SH-SY5Y (cell line): ENCODE measurements around the gene FGB.

ENCODE experiments used
- GATA2 ChIP-seq: IDR thresholded peaks from 2 replicates; pipeline ENCODE4 v1.6.1; 2011; ENCODE audit warnings: mild to moderate bottlenecking, low read depth, low read length
- GATA3 ChIP-seq: IDR thresholded peaks from 2 replicates; pipeline ENCODE4 v1.6.1; 2011; ENCODE audit warnings: low read depth, mild to moderate bottlenecking, low read length, moderate library complexity

DNA sequence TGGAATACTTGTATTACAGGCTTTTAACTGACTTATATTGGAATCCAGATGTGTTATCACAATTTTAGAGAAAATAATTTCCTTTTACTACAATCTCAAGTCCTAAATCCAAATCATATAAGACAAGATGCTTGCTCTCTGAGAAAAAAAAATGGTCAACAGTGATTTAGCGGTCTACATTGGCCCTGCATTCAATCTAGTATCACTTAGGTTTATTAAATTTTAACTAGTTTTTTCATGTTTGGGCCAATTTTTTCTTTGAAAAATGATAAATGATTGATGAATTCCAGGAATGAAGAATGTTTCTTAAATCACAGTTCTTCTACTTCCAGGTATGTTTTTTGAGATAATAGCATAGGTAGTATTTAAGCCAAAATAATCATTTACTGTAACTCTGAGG lies 52.4 kb downstream of the FGB start:
- TF ChIP-seq GATA3 (no peak), GATA2 (no peak)
